Measurements from ENCODE around the gene RIPOR2.

DNA sequence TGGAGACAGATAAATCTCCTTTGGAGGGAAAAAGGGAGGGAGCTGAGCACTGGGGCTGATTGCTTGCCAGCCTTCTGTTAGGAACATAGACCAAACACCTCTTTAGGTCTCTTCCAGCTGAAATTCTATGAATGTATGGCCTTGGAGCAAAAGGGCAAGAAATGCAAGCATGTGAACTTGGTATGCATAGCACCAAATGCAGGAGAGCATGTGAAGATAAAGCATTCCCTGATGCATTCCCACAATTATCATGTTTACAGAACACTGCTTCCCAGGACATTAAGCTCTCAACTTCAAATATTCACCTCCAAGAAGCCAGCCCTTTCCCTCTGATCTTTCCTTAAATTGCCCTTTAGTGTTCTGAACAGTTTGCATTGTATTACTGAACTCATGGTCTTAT, 15.6 kb downstream of the RIPOR2 start:
- no peak for TF ChIP-seq POLR2A (IDR thresholded peaks at IDR 0.05; ENCODE audit: low read depth, low read length)
- TF ChIP-seq POLR2AphosphoS5 (IDR thresholded peaks at IDR 0.05; ENCODE audit: low read depth, low read length), result no peak
- TF ChIP-seq TAF1 (IDR thresholded peaks at IDR 0.05; ENCODE audit: low read depth, low read length), result no peak
